Measurements from ENCODE around the gene TNS3. TPM values are rescaled to one million over a fixed set of nuclear protein-coding genes. Genes with fewer than 3 reads are reported as not detected.

The TNS3 gene
- total and polyA plus RNA-seq, 9 of the 15 experiments (the other 6 are each of a cell fraction or from before 2014, with no cell fraction given) = 0.20 TPM; not detected in 8

DNA sequence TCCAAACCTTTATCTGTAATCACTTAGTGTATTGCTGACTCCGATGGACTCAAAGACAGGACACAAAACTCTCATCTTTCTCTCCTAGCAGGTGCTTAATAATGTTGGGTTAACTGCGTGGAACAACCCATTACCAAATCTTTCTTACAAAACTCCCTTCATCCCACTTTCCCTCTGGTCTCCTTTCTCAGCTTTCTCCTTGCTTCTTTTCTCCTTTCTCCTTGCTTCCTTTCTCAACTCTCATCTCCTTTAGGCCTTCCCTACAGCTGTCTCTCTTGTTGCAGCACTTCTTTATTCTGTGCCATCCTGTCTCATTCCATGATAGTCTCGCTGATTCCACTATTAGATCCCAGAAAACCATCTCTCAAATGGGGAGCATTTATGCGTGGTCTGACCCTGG lies 67.5 kb downstream of the TNS3 start:
- 0% methylated on average over 4 of the region's 4 CpGs for WGBS (ENCODE audit: insufficient coverage, low coverage, missing lambda C conversion rate)
- in situ Hi-C loops (cut with MboI) (no loop called here), intact Hi-C loops (cut with micrococcal nuclease) (no loop called here)
- Histone ChIP-seq H3K4me1 (replicated peaks in 1 of 2; ENCODE audit: control insufficient read depth in 2 of 2, insufficient read depth in 2 of 2, low read length in 2 of 2) (no peaks in the 10 kb centered on the region), H4K20me1 (replicated peaks; ENCODE audit: control insufficient read depth, insufficient read depth, low read length) (no peaks in the 10 kb centered on the region; the same call in 1 of the 2 replicates), H3K27me3 (ENCODE audit: control insufficient read depth in 2 of 2, insufficient read depth in 2 of 2, low read length in 2 of 2) (peaks cover 10 to 31% of the 10 kb centered on the region in 2 experiments; a peak in 4 of 5 replicates), H3K9me3 (replicated peaks; ENCODE audit: control insufficient read depth, insufficient read depth, low read depth, low read length) (no peaks in the 10 kb centered on the region), H3K79me2 (ENCODE audit: control insufficient read depth, insufficient read depth, low read length) (no peaks in the 10 kb centered on the region), H3K9ac (ENCODE audit: insufficient read depth in 1 of 2, low read depth in 2 of 2, low read length in 2 of 2) (no peak overlapping the region), H3K4me2 (ENCODE audit: insufficient read depth, low read length) (no peak overlapping the region), H3K27ac (ENCODE audit: extremely low read depth, low read depth, low read length) (no peak overlapping the region), H2AFZ (ENCODE audit: low read depth, low read length) (no peak overlapping the region), H3K36me3 (ENCODE audit: control insufficient read depth, insufficient read depth, low read length) (no peaks in the 10 kb centered on the region), H3K4me3 (no peak overlapping the region), H3K9me1 (ENCODE audit: control insufficient read depth, insufficient read depth, low read length) (no peaks in the 10 kb centered on the region)
- BruUV-seq (replicated peaks) = no TSS peak
- POLR2A ChIA-PET = no interaction called here
- no peak for ATAC-seq
- CTCF ChIA-PET (ENCODE audit: low intra/inter-chr PET ratio) = no interaction called here
- FAIRE-seq = no peak
- DNase-seq (ENCODE audit: extremely low read depth in 1 of 4, low spot score in 3 of 4) = no peak
- TF ChIP-seq CXXC5 (CRISPR knock-in tag; IDR thresholded peaks at IDR 0.05) = no peak
- TF ChIP-seq TBP (optimal IDR thresholded peaks at IDR 0.05; ENCODE audit: low read depth, low read length) = no peak
- TF ChIP-seq KAT8 (IDR thresholded peaks at IDR 0.05; ENCODE audit: low read depth) = no peak
- no peak for TF ChIP-seq HNRNPLL (IDR thresholded peaks at IDR 0.05; ENCODE audit: low read depth, low read length, poor library complexity, severe bottlenecking)
- TF ChIP-seq, protein P1, sequence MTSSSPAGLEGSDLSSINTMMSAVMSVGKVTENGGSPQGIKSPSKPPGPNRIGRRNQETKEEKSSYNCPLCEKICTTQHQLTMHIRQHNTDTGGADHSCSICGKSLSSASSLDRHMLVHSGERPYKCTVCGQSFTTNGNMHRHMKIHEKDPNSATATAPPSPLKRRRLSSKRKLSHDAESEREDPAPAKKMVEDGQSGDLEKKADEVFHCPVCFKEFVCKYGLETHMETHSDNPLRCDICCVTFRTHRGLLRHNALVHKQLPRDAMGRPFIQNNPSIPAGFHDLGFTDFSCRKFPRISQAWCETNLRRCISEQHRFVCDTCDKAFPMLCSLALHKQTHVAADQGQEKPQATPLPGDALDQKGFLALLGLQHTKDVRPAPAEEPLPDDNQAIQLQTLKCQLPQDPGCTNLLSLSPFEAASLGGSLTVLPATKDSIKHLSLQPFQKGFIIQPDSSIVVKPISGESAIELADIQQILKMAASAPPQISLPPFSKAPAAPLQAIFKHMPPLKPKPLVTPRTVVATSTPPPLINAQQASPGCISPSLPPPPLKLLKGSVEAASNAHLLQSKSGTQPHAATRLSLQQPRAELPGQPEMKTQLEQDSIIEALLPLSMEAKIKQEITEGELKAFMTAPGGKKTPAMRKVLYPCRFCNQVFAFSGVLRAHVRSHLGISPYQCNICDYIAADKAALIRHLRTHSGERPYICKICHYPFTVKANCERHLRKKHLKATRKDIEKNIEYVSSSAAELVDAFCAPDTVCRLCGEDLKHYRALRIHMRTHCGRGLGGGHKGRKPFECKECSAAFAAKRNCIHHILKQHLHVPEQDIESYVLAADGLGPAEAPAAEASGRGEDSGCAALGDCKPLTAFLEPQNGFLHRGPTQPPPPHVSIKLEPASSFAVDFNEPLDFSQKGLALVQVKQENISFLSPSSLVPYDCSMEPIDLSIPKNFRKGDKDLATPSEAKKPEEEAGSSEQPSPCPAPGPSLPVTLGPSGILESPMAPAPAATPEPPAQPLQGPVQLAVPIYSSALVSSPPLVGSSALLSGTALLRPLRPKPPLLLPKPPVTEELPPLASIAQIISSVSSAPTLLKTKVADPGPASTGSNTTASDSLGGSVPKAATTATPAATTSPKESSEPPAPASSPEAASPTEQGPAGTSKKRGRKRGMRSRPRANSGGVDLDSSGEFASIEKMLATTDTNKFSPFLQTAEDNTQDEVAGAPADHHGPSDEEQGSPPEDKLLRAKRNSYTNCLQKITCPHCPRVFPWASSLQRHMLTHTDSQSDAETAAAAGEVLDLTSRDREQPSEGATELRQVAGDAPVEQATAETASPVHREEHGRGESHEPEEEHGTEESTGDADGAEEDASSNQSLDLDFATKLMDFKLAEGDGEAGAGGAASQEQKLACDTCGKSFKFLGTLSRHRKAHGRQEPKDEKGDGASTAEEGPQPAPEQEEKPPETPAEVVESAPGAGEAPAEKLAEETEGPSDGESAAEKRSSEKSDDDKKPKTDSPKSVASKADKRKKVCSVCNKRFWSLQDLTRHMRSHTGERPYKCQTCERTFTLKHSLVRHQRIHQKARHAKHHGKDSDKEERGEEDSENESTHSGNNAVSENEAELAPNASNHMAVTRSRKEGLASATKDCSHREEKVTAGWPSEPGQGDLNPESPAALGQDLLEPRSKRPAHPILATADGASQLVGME (CRISPR knock-in tag; IDR thresholded peaks at IDR 0.05) = no peak
